ENCODE results near the gene ATP5F1D. TPM values are rescaled to one million over a fixed set of nuclear protein-coding genes. Genes with fewer than 3 reads are reported as not detected.
A peak's percentile ranks its signal among the peaks of the same experiment; 100 is the strongest.
"Not testable (repeated sequence)": the region's sequence is repeated elsewhere in the genome, so short reads cannot be mapped to it uniquely, and the experiment has no call there.

ATP5F1D gene
- total and polyA plus RNA-seq, 12 donors = 491 to 2,879 (median 562) TPM

DNA sequence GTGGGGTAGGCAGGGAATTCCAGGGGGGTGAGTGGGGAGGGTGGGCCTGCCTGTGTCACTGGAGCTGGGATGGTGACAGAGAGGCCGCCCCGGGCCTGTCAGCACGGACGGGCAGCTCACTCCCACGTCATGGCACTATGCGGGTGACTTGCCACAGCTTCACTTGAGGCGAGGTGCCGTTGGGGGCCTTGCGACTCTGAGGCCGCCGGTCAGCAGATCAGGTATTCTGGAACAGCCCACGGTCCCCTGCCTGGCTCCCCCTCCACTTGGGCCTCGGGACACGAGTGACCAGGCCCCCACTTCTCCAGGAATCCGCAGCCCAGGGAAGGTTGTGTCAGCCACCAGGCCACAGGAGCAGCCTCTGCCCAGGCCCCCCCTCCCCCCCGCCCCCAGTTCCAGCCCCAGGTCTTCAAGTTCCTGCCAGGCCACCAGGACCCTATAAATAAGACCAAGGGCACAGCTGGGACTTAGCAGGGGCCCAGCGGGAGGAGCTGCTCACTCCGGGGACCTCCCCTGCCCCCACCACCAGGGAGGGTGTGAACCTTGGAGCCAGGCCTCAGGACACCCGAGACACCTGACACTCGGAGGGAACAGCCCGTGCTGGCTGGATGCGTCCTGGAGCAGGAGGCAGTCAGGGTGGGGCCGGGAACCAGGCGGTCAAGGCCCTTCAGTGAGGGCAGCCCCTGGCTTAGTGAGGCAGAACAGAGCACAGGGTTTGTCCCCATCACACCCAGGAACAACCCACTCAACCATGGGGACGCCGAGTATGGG lies 4.1 kb downstream of the ATP5F1D start:
- intact Hi-C loops (cut with DNase I) = loop anchor here in 2 of 10 donors (2.0 to 10.0 kb wide), 2 partner anchors 21 to 321 kb away; partner anchors contain the start of gene ARID3A (in 1 of the 2)
- peak; percentile 82 to 83 for DNase-seq
- peak overlapping the region in 6 of 10 donors; percentile 9 to 90 (median 82) for H3K4me3 ChIP-seq

DNA sequence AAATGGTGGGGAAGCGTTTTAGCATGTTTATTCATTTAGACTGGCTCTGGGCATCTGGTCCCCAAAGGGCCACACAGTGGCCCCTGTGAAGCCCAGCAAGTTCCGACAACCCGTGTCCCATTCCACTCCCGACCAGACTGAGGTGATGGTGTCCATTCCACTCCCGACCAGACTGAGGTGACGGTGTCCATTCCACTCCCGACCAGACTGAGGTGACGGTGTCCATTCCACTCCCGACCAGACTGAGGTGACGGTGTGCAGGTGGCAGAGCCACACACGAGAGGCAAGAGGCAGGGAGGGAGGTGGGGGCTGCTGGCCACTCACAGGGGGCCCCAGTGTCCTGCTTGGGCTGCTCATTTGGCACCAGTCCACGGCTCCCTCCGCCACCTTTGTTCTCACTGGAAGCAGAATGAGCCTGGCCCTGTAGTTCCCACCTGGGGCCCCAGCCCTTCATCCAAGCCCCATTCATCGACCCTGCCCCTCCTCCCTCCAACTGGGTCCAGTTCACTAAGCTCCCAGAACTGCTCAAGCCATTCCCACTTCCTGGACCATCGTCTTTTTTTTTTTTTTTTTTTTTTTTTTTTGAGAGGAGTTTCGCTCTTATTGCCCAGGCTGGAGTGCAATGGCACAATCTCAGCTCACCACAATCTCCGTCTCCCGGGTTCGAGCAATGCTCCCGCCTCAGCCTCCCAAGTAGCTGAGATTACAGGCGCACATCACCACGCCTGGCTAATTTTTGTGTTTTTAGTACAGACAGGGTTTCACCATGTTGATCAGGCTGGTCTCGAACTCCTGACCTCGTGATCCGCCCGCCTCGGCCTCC lies 4.9 kb downstream of the ATP5F1D start:
- not testable (repeated sequence) for H3K27me3 ChIP-seq, H3K9me3 ChIP-seq, H3K4me3 ChIP-seq, DNase-seq, ATAC-seq
- peaks cover 36 to 72% (median 64%) of the 10 kb centered on the region in 9 donors for H3K4me1 ChIP-seq
- 65% methylated on average over 26 to 27 of the region's 27 CpGs for WGBS, 2 donors
- intact Hi-C loops (cut with DNase I) = loop anchor here in 2 of 10 donors (1.0 to 10.0 kb wide), 2 partner anchors 21 to 322 kb away; partner anchors contain the start of gene ARID3A (in 1 of the 2)
- peak overlapping the region; percentile 85 to 100 (median 100) for H3K27ac ChIP-seq
- H3K36me3 ChIP-seq = peaks cover 0 to 19% (median 2%) of the 10 kb centered on the region in 9 donors

More for the DNA sequence above, 4.1 kb downstream of the ATP5F1D start:
- H3K4me1 ChIP-seq = peaks cover 39 to 73% (median 69%) of the 10 kb centered on the region in 9 donors
- no peaks in the 10 kb centered on the region for H3K9me3 ChIP-seq
- peak overlapping the region; percentile 85 to 100 (median 100) for H3K27ac ChIP-seq
- peaks cover 0 to 13% (median 0%) of the 10 kb centered on the region in 9 donors for H3K36me3 ChIP-seq
- H3K27me3 ChIP-seq = no peaks in the 10 kb centered on the region
- peak in 6 of 8 donors; percentile 14 to 55 (median 24) for ATAC-seq
- TF ChIP-seq, protein P1, sequence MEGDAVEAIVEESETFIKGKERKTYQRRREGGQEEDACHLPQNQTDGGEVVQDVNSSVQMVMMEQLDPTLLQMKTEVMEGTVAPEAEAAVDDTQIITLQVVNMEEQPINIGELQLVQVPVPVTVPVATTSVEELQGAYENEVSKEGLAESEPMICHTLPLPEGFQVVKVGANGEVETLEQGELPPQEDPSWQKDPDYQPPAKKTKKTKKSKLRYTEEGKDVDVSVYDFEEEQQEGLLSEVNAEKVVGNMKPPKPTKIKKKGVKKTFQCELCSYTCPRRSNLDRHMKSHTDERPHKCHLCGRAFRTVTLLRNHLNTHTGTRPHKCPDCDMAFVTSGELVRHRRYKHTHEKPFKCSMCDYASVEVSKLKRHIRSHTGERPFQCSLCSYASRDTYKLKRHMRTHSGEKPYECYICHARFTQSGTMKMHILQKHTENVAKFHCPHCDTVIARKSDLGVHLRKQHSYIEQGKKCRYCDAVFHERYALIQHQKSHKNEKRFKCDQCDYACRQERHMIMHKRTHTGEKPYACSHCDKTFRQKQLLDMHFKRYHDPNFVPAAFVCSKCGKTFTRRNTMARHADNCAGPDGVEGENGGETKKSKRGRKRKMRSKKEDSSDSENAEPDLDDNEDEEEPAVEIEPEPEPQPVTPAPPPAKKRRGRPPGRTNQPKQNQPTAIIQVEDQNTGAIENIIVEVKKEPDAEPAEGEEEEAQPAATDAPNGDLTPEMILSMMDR (IDR thresholded peaks at IDR 0.05) = no peak
- 40 to 55% methylated on average over 26 of the region's 26 CpGs for WGBS, 2 donors

DNA sequence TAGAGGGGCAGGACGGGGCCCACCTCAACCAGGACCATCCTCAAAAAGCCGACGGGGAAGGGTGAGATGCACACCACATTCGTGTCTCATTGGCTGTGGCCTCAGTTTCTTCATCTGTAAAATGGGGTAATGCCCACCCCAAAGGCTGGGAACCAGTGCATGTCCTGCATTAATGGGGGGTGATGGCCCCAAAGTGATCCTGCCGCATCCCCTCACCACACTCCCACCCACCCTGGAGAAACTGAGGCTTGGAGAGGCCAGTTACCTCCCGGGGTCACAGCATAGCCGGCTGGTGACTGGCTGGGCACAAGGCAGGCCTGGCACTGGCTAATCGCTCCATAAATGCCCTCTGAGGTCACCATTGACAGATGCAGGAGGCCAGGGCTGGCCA lies 6.2 kb downstream of the ATP5F1D start:
- intact Hi-C loops (cut with DNase I) = loop anchor here in 5 of 10 donors (1.0 to 10.0 kb wide), 3 partner anchors 19 to 323 kb away; partner anchors contain the start of gene ARID3A (in 1 of the 5)
- H3K27ac ChIP-seq = peak overlapping the region; percentile 95 to 100 (median 100)
- TF ChIP-seq, protein P1 (IDR thresholded peaks at IDR 0.05) = no peak
- H3K27me3 ChIP-seq = no peaks in the 10 kb centered on the region
- DNase-seq = no peak
- no peaks in the 10 kb centered on the region for H3K9me3 ChIP-seq
- H3K4me1 ChIP-seq = peaks cover 36 to 75% (median 66%) of the 10 kb centered on the region in 9 donors
- peak overlapping the region; percentile 78 to 99 (median 94) for H3K4me3 ChIP-seq
- H3K36me3 ChIP-seq = peaks cover 0 to 24% (median 7%) of the 10 kb centered on the region in 9 donors
- WGBS, 2 donors = 68% methylated on average over 8 of the region's 8 CpGs
- no peak for ATAC-seq

DNA sequence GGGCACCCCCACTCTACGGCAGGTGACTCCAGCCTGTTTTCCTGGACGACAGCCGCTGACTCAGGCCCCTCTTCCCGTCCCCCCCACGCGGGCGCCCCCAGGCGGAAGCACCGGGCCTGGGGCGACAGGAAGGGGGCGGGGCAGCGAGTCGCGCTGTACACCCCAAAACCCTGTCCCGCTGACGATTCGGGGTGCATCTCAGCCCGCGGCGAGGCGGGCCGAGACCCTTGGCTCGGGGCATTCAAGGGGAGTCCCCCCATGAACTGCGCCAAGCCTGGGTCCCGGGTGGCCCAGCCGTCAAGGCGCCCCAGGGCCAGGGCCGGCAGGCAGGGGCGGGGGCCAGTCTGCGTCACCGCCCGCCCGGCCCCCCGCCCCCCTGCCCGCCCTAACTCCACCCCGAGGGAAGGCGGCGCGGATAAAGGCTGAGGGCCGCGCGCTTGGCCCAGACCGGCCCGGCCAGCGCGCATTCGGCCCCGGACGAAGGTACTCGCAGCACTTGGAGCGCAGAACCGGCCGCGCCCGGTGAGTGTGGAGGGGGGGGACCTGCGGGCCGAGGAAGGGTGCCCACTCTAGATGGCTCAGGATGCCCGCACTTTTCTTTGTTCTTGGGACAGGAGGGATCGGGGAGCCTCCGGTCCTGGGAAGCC lies 6.7 kb downstream of the ATP5F1D start, which contains the start of gene MIDN:
MIDN (plus strand) TSS at position 445 of the 647 bp plus-strand sequence. CDS start 1,714 bp downstream, outside the sequence.
- DNase-seq = peak; percentile 86 to 89
- H3K36me3 ChIP-seq = peaks cover 0 to 24% (median 7%) of the 10 kb centered on the region in 9 donors
- H3K27ac ChIP-seq = peak within 1 kb of the TSS; percentile 95 to 100 (median 100)
- ATAC-seq = peak; percentile 15 to 40 (median 32)
- H3K9me3 ChIP-seq = no peaks in the 10 kb centered on the region
- TF ChIP-seq, protein P1 (IDR thresholded peaks at IDR 0.05) = peak in 6 of 9 donors; percentile 22 to 57 (median 50)
- peak within 1 kb of the TSS; percentile 78 to 99 (median 94) for H3K4me3 ChIP-seq
- no peaks in the 10 kb centered on the region for H3K27me3 ChIP-seq
- H3K4me1 ChIP-seq = peaks cover 36 to 75% (median 65%) of the 10 kb centered on the region in 9 donors
- intact Hi-C loops (cut with DNase I) = loop anchor here in 4 of 10 donors (1.0 to 10.0 kb wide), 3 partner anchors 19 to 323 kb away; partner anchors contain the start of gene ARID3A (in 1 of the 4)
- 1 to 2% methylated on average over 52 to 60 of the region's 60 CpGs for WGBS, 2 donors
